Osteoblast (primary cell): ENCODE data around the gene USP32. TPM values are rescaled to one million over a fixed set of nuclear protein-coding genes. Genes with fewer than 3 reads are reported as not detected.

ENCODE experiments used
- DNase-seq: peaks from one replicate; pipeline ENCODE4 v3.0.0; 2011; ENCODE audit warnings: low spot score, mixed read lengths; ENCODE audit not compliant: insufficient read length; ENCODE audit errors: missing footprints
- H2AFZ ChIP-seq: 2 replicates; pipeline ENCODE4 v1.6.0; 2011; ENCODE audit warnings: mild to moderate bottlenecking, low read length
- H3K27ac ChIP-seq: 2 replicates; pipeline ENCODE4 v1.5.1; 2011; ENCODE audit warnings: mild to moderate bottlenecking, low read depth, low read length, moderate library complexity
- H3K27me3 ChIP-seq: 2 replicates; pipeline ENCODE4 v1.6.0; 2012; ENCODE audit warnings: mild to moderate bottlenecking, control low read depth, inconsistent platforms, low read length, moderate library complexity; ENCODE audit not compliant: insufficient read depth
- H3K36me3 ChIP-seq: 2 replicates; pipeline ENCODE4 v1.5.1; 2011; ENCODE audit warnings: mild to moderate bottlenecking, low read length, control low read depth, moderate library complexity; ENCODE audit not compliant: insufficient read depth
- H3K4me1 ChIP-seq: 2 replicates; pipeline ENCODE4 v1.5.1; 2011; ENCODE audit warnings: mild to moderate bottlenecking, low read length, control low read depth, moderate library complexity; ENCODE audit not compliant: insufficient read depth
- H3K4me2 ChIP-seq: 2 replicates; pipeline ENCODE4 v1.6.0; 2011; ENCODE audit warnings: mild to moderate bottlenecking, low read length; ENCODE audit not compliant: insufficient read depth
- H3K4me3 ChIP-seq: fragments of 200-600 bp; sonication (generic); 3 replicates; pipeline ENCODE4 v1.5.1; 2012; ENCODE audit warnings: mild to moderate bottlenecking, low read length, inconsistent platforms; ENCODE audit not compliant: insufficient read depth
- H3K79me2 ChIP-seq: 2 replicates; pipeline ENCODE4 v1.6.0; 2012; ENCODE audit warnings: mild to moderate bottlenecking, low read length, control low read depth, inconsistent platforms; ENCODE audit not compliant: insufficient read depth
- H3K9me3 ChIP-seq: 2 replicates; pipeline ENCODE4 v1.5.1; 2011; ENCODE audit warnings: low read depth, low read length, control low read depth
- H4K20me1 ChIP-seq: 2 replicates; pipeline ENCODE4 v1.6.0; 2012; ENCODE audit warnings: mild to moderate bottlenecking, low read length, control low read depth; ENCODE audit not compliant: insufficient read depth
- CTCF ChIP-seq: IDR thresholded peaks from 2 replicates; pipeline ENCODE4 v1.5.1; 2011; ENCODE audit warnings: mild to moderate bottlenecking, low read depth, low read length, moderate library complexity; ENCODE audit errors: extremely low read depth
- total RNA-seq: library from RNA; depleted of rRNA; stranded (reverse); fragments of >200 nt; gene quantifications from 2 replicates; pipeline ENCODE4 v1.2.3, GENCODE V29; 2012

Gene USP32
- total RNA-seq, 1 donor: 99.5 TPM

- Histone ChIP-seq H3K36me3 (no peaks in the 10 kb centered on the region), H3K79me2 (no peaks in the 10 kb centered on the region), H2AFZ (no peak overlapping the region), H4K20me1 (peaks cover 2% of the 10 kb centered on the region), H3K4me1 (peaks cover 19% of the 10 kb centered on the region), H3K27ac (no peak overlapping the region), H3K27me3 (peaks cover 48% of the 10 kb centered on the region), H3K4me3 (no peak overlapping the region), H3K9me3 (no peaks in the 10 kb centered on the region), H3K4me2 (peak overlapping the region; percentile 30)
- TF ChIP-seq CTCF: peak; percentile 64
- DNase-seq: peak; percentile 95
These were observed 252.3 kb downstream of the USP32 start for GRCh38 chr17:60139438-60140285.

GRCh38 chr17:60138769-60139437 lies 253.0 kb downstream of the USP32 start:
- H3K27ac ChIP-seq: no peak overlapping the region
- H3K79me2 ChIP-seq: no peaks in the 10 kb centered on the region
- DNase-seq: peak; percentile 84
- no peak for TF ChIP-seq CTCF
- peaks cover 2% of the 10 kb centered on the region for H4K20me1 ChIP-seq
- H3K4me1 ChIP-seq: peaks cover 26% of the 10 kb centered on the region
- no peak overlapping the region for H3K4me3 ChIP-seq
- no peak overlapping the region for H3K4me2 ChIP-seq
- H3K36me3 ChIP-seq: no peaks in the 10 kb centered on the region
- no peaks in the 10 kb centered on the region for H3K9me3 ChIP-seq
- H2AFZ ChIP-seq: no peak overlapping the region
- peaks cover 42% of the 10 kb centered on the region for H3K27me3 ChIP-seq

GRCh38 chr17:60137731-60138130 lies 254.2 kb downstream of the USP32 start:
- no peak for TF ChIP-seq CTCF
- Histone ChIP-seq H4K20me1 (peaks cover 2% of the 10 kb centered on the region), H3K27ac (no peak overlapping the region), H2AFZ (no peak overlapping the region), H3K9me3 (no peaks in the 10 kb centered on the region), H3K4me1 (peaks cover 26% of the 10 kb centered on the region), H3K27me3 (peaks cover 42% of the 10 kb centered on the region), H3K4me2 (no peak overlapping the region), H3K79me2 (no peaks in the 10 kb centered on the region), H3K36me3 (no peaks in the 10 kb centered on the region), H3K4me3 (no peak overlapping the region)
- peak; percentile 14 for DNase-seq
